NCI-H69 (cell line): Measurements from ENCODE around the gene BAZ1A.

Source experiments
- DNase-seq: peaks from one replicate; lab custom pipeline; 2025; lab: John Stamatoyannopoulos, UW

BAZ1A gene

GRCh38 chr14:34718750-34719304 lies 156.3 kb downstream of the BAZ1A start:
- peak; percentile 11 for DNase-seq

DNA sequence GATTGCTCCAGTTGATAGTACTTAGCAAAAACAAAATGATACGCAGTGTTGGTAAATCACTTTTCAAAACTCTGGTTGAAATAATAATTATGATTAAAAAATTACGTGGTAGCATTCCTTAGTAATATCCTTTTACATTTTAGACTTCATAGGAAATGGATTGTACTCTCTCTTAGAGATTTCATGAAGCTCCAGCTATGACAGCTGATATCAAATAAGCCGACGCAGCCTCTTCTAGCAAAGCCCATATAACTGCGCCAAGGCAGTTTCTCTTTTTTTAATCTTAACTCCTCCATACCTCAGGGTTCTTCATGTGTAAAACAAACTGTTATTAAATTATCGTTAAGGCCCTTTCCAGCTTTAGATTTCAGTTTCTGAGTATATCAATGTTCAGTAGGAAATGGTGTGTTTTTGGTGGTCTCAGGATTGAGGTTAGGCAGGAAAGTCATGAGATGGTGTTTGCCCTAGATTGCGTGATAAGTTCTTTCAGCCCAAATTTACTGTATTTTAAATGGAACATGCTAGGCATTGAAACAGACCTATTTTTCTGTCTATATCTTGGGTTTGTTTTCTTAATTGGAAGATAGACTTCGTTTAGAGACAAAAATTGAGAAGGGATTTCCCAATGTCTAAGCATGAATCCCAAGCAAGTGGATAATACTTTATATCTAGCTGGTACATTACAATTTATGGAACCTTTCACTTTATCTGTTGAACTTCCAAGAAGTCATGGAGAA lies 159.9 kb downstream of the BAZ1A start:
- DNase-seq, result no peak

GRCh38 chr14:34714320-34715126 lies 160.6 kb downstream of the BAZ1A start, which contains the start of gene CFL2:
Gene CFL2 (minus strand): TSS chr14:34714593. CDS start chr14:34714540, 53 bp downstream.
- peak; percentile 96 for DNase-seq

DNA sequence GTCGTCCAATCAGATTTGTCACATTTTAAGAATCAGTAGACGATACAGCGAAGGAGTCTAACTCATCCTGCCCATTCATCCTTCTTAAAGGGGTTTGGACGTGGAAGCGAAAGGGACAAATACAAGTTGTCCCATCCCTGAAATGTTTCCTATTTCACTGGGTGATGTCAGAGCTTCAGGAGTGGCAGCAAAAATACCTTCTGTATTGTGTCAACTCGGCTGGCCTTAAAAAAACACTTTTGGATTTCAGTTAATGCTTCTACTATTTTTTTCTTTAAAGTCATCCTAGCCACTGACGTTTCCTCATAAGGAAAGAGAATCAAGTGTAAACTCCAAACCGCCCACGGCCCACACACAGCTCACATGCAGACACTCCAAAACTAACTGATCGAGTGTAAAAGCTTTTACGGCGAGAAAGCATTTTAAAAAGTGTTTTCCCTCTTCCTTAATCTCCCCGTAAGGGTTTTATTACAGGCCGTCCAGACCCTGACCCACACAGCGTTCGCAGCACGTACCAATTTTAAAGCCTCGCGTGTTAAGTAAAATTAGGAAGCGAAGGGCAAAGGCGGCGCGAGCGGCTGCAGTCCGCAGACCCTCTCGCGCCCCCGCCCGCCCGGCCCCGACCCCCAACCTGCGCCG lies 161.4 kb downstream of the BAZ1A start:
- DNase-seq, result peak; percentile 69

- no peak for DNase-seq
Observed at GRCh38 chr14:34713122-34713680, 162.0 kb downstream of the BAZ1A start.

GRCh38 chr14:34711796-34712712 lies 163.1 kb downstream of the BAZ1A start:
- DNase-seq, result no peak

DNA sequence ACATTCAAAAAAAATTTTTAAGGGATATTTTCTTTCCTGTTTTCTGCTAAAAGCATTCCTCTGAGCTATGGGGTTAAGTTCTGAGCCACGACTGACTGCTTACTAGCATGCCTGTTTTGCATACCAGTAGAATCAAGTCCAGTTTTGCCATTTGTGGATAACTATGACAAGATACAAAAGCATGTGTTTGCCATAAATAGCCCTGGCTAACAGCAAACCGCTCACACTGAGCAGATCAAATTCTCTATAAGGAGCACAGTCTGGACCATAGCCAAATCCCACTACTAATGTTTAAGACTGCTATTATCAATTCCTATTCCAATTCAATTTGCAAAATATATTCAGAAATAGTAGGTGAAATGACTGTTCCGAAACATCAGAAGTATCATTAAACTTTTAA lies 164.0 kb downstream of the BAZ1A start:
- DNase-seq, result peak; percentile 78

- no peak for DNase-seq
Observed at GRCh38 chr14:34710744-34711143, 164.4 kb downstream of the BAZ1A start.

DNA sequence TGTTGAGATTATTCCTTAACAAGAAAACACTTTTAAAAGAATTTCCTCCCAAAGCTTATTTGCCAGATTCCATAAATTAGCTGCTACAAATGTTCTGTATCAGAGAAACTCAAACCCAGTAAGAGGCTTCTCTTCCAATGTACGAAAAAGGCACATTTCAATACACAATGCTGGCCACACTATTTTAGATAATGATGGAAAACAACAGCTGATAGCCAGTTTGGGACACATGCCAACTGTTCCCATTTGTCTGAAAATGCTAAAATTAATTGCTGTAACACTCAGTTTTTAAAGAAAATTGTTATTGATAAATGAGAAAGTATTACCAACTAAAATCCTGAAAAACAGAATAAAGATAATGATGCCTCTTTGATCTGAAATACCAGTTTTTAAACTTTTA lies 165.2 kb downstream of the BAZ1A start:
- DNase-seq, result no peak

DNA sequence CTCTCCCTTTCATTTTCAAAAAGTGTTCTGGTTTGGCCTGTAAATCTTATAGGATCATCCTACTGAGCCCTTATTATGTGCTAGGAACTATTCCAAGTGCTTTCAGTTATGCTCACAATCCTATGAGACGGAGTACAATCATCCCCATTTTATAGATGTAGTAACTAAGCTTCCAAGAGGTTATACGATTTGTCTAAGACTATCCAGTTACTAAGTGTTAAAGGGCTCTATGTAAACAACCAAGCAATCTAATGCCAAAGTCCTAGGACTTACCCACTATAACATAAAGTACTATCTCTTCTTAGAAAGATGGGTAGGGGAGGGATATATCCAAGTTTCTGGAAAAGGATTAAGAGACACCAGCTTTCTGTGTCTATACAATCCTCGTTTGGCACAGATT lies 167.4 kb downstream of the BAZ1A start:
- DNase-seq, result no peak
